Fibroblast of skin of right biceps (primary cell): Measurements from ENCODE around the gene MICU1.
"Not testable (repeated sequence)": the region's sequence is repeated elsewhere in the genome, so short reads cannot be mapped to it uniquely, and the experiment has no call there.

Experiments used
- DNase-seq: peaks from one replicate; pipeline ENCODE4 v3.0.0-alpha.2; 2013

The MICU1 gene

GRCh38 chr10:72337722-72338121, 288.2 kb downstream of the MICU1 start:
- DNase-seq = no peak

- peak; percentile 66 for DNase-seq
Measured at GRCh38 chr10:72337039-72337629, 288.7 kb downstream of the MICU1 start.

GRCh38 chr10:72336259-72337038, 289.4 kb downstream of the MICU1 start:
- DNase-seq = no peak

- no peak for DNase-seq
Measured at GRCh38 chr10:72335394-72336258, 290.3 kb downstream of the MICU1 start.

- peak; percentile 43 for DNase-seq
Measured at GRCh38 chr10:72334825-72335393, 291.0 kb downstream of the MICU1 start.

GRCh38 chr10:72334196-72334824, 291.6 kb downstream of the MICU1 start:
- DNase-seq = peak; percentile 64

- no peak for DNase-seq
Measured at GRCh38 chr10:72333112-72334015, 292.5 kb downstream of the MICU1 start.

- DNase-seq = no peak
Measured at GRCh38 chr10:72332423-72333111, 293.3 kb downstream of the MICU1 start.

- DNase-seq = peak; percentile 77
Measured at GRCh38 chr10:72331575-72332422, 294.1 kb downstream of the MICU1 start.

- DNase-seq = no peak
Measured at GRCh38 chr10:72330069-72330426, 295.8 kb downstream of the MICU1 start.

GRCh38 chr10:72329290-72330068, 296.4 kb downstream of the MICU1 start:
- DNase-seq = no peak

- DNase-seq = no peak
Measured at GRCh38 chr10:72328829-72329204, 297.1 kb downstream of the MICU1 start.

GRCh38 chr10:72328045-72328828, 297.6 kb downstream of the MICU1 start:
- peak; percentile 64 for DNase-seq

- not testable (repeated sequence) for DNase-seq
Measured at GRCh38 chr10:72326665-72327603, 298.9 kb downstream of the MICU1 start.

GRCh38 chr10:72325243-72326175, 300.4 kb downstream of the MICU1 start:
- DNase-seq = not testable (repeated sequence)

GRCh38 chr10:72323771-72324191, 302.1 kb downstream of the MICU1 start:
- DNase-seq = no peak
